PFSK-1 (cell line): ENCODE measurements around the gene TP53RK.

Experiments used
- FOXP2 ChIP-seq: optimal IDR thresholded peaks from 2 replicates; pipeline ENCODE3; 2011; ENCODE audit warnings: borderline replicate concordance, control low read depth, inconsistent platforms; ENCODE audit not compliant: insufficient read depth; ENCODE audit errors: extremely low read length, extremely low read depth
- POLR2AphosphoS5 ChIP-seq: IDR thresholded peaks from 2 replicates; pipeline ENCODE4 v1.6.1; 2012; ENCODE audit warnings: low read depth, mild to moderate bottlenecking, control low read depth, low read length, moderate library complexity
- SIN3A ChIP-seq: IDR thresholded peaks from 2 replicates; pipeline ENCODE4 v1.6.1; 2012; ENCODE audit warnings: mild to moderate bottlenecking, low read length, moderate library complexity, borderline replicate concordance; ENCODE audit not compliant: insufficient read depth
- TAF1 ChIP-seq: IDR thresholded peaks from 2 replicates; pipeline ENCODE4 v1.6.1; 2012; ENCODE audit warnings: low read length, control low read depth, borderline replicate concordance; ENCODE audit not compliant: insufficient read depth
- TF ChIP-seq, protein P1 (sequence below), 2 experiments: IDR thresholded peaks; 2 replicates each; pipeline versions ENCODE4 v1.6.1 to v1.8.0; 2011 to 2012; ENCODE audit warnings: low read depth in 2 of 2, low read length in 2 of 2, control low read depth in 1 of 2, inconsistent platforms in 1 of 2, mild to moderate bottlenecking in 1 of 2, moderate library complexity in 1 of 2; ENCODE audit not compliant: insufficient read depth in 1 of 2

The TP53RK gene

DNA sequence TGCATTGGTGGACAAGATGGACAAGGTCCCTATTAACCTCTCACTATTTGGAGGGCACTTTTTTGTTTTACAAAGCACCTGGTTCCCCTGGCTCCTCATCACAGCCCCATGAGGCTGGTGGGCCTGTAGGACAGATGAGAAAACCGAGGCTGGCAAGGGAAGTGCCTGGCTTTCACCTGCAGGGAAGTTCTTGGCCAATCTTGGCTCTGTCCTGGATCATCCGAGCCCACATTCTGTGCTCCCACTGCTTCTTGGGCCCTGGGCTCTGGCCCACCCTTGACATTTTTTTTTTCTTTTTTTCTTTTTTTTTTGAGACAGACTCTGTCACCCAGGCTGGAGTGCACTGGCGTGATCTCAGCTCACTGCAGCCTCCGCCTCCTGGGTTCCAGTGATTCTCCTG, 52.7 kb downstream of the TP53RK start:
- TF ChIP-seq FOXP2 (no peak), POLR2AphosphoS5 (no peak), TAF1 (no peak), SIN3A (no peak)
- TF ChIP-seq, protein P1, sequence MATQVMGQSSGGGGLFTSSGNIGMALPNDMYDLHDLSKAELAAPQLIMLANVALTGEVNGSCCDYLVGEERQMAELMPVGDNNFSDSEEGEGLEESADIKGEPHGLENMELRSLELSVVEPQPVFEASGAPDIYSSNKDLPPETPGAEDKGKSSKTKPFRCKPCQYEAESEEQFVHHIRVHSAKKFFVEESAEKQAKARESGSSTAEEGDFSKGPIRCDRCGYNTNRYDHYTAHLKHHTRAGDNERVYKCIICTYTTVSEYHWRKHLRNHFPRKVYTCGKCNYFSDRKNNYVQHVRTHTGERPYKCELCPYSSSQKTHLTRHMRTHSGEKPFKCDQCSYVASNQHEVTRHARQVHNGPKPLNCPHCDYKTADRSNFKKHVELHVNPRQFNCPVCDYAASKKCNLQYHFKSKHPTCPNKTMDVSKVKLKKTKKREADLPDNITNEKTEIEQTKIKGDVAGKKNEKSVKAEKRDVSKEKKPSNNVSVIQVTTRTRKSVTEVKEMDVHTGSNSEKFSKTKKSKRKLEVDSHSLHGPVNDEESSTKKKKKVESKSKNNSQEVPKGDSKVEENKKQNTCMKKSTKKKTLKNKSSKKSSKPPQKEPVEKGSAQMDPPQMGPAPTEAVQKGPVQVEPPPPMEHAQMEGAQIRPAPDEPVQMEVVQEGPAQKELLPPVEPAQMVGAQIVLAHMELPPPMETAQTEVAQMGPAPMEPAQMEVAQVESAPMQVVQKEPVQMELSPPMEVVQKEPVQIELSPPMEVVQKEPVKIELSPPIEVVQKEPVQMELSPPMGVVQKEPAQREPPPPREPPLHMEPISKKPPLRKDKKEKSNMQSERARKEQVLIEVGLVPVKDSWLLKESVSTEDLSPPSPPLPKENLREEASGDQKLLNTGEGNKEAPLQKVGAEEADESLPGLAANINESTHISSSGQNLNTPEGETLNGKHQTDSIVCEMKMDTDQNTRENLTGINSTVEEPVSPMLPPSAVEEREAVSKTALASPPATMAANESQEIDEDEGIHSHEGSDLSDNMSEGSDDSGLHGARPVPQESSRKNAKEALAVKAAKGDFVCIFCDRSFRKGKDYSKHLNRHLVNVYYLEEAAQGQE (IDR thresholded peaks at IDR 0.05; ENCODE audit: insufficient read depth in 1 of 2, low read depth in 2 of 2, low read length in 2 of 2): no peak

DNA sequence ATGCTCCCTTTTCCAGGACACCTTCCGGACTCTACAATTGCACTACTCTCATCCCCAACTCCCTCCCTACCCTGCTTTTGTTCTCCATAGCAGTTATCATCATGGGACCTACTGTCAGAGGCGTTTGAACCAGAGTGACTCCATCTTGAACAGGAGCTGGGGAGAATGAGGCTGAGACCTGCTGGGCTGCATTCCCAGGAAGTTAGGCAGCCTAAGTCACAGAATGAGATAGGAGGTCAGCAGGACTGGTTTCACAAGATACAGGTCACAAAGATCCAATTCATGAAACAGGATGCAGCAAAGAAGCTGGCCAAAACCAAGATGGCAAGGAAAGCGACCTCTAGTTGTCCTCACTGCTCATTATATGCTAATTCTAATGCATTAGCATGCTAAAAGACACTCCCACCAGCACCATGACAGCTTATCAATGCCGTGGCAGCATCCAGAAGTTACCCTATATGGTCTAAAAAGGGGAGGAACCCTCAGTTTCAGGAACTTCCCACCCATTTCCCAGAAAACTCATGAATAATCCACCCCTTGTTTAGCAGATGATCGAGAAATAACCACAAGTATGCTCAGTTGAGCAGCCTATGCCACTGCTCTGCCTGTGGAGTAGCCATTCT, 53.6 kb downstream of the TP53RK start:
- TF ChIP-seq SIN3A: no peak
- TF ChIP-seq FOXP2: no peak
- TF ChIP-seq, protein P1 (IDR thresholded peaks at IDR 0.05; ENCODE audit: insufficient read depth in 1 of 2, low read depth in 2 of 2, low read length in 2 of 2): no peak

DNA sequence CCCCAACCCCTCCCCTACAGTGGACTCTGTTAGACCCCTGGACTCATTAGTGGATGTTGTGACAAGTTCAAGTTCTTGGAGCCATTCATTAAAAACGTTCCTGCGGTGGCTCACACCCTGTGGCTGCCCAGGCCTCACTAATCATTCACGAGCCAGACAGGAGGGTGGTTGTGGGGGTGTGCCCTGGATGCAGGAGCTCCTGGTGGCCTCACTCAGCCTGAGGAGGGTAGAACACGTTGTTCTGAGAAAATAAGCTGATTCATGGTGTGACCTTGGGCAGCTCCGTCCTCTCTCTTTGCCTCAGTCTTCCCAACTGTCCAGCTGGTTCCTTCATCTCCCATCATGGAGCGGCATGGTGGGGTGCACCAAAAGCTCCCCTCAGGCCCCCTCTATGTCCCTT, 54.7 kb downstream of the TP53RK start:
- TF ChIP-seq TAF1 (no peak), FOXP2 (no peak), SIN3A (no peak), POLR2AphosphoS5 (no peak)
- TF ChIP-seq, protein P1 (IDR thresholded peaks at IDR 0.05; ENCODE audit: insufficient read depth in 1 of 2, low read depth in 2 of 2, low read length in 2 of 2): no peak
